Measurements from ENCODE around the gene MCTS1.
"Not testable (repeated sequence)": the region's sequence is repeated elsewhere in the genome, so short reads cannot be mapped to it uniquely, and the experiment has no call there.

Gene MCTS1

DNA sequence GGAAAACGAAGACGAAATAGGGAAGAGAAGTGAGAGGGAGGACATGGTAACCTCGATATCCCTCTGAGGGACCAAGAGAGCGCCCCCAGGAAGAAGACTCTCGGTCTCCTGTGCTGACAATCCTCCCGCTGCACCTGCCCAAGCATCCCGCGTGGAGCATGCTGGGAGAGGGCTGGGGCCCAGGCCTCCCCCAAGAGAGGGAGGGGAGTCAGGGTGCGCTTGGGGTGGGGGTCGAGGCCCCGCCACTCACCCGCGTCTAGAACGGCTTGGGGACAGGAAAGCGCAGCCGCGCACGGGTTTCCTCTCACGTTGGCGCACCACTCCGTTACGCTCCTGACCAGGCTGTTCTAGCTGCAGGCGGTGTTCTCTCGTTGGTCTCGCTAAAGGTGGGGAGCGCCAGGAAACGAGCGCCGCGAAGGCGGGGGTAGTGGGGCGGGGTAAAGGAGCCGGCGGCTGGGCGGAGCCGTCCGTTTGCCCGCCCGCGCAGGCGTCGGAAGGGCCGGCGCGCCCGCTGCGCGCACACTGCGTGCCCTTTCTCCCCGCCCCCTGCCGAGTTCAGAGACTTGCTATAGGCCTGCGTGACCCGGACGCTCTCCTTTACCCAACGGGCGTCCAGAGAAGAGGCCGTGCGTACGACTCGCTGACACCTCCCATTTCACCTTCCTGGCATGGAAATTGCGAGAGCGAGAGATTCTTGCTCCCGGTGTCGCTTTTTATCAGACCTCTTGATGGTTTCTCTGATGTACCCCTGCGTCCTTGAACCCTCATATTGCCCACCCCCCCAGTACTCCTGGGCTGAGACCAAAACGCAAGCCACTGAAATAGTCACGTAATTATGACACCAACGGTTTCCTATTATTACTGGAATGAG lies 26.0 kb downstream of the MCTS1 start, which contains the start of gene C1GALT1C1:
C1GALT1C1 (minus strand) TSS at position 388 of the 871 bp plus-strand sequence. CDS start 2,888 bp downstream, outside the sequence.
- peak; percentile 81 to 93 (median 88) for DNase-seq

DNA sequence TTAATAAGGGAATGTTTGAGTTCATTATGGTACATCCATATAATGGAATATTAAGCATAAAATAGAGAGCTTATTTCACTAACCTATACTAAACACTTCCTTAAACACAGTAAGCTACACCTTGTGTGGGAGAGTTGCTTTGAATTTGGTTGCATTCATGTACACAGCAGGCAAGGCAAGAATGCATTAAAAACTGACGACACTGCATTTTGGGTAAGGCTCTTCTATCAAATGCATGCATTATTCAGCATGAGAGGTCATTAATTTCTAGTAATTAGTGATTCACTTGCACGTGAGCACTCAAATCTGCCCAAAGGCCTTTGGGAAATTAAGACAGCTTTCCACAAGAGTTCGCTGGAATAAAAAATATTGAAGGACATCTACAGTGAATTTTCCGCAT lies 34.7 kb downstream of the MCTS1 start:
- no peak for DNase-seq

DNA sequence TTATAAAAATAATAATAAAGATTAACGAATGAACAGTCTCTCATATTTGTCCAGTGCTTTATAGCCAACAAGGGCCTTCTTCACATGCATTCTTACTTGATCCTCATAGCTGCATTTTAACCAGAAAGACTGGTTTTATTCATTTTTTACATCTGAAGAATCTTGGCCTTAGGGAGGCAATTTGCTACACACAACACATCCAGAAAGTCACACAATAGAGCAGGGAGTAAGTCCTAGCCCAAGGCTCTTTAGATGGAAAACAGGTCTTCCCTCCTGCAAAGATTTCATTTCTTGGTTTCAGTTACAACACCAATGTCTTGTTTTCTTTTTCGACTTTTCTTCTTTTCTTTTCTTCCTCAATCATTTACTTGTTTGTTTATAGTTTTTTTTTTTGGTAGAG lies 39.0 kb downstream of the MCTS1 start:
- no peak for DNase-seq

DNA sequence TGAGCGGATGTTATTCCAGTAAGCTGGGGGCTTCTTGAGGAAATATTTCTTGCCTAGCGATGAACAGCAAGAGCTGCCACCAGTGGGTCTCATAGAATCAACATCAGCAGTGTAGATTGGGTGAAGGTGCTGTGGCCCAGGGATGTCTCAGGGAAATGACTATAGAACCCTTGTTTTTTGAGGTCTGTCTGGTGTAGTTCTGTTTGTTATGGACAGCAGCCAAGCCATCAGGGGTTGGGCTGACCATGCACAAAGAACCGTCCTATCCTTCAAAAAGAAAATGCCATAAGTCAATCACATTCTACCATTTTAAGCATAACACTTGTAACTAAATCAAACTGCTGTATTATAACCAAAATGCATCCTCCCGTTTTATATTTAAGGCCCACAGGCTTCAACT lies 43.2 kb downstream of the MCTS1 start:
- no peak for DNase-seq

- DNase-seq, result not testable (repeated sequence)
Observed at GRCh38 chrX:120652256-120652655, 48.4 kb downstream of the MCTS1 start.

GRCh38 chrX:120653000-120653399 lies 49.1 kb downstream of the MCTS1 start:
- no peak for DNase-seq

GRCh38 chrX:120660637-120661036 lies 56.7 kb downstream of the MCTS1 start:
- DNase-seq, result no peak

All from stimulated activated naive CD4-positive, alpha-beta T cell (primary cell).